ENCODE data around the gene FAM163B.

The FAM163B gene

GRCh38 chr9:133575186-133576030 lies 33.8 kb downstream of the FAM163B start:
- Histone ChIP-seq H3K27me3 (replicated peaks; ENCODE audit: control insufficient read depth, insufficient read depth, low read length) (no peaks in the 10 kb centered on the region; the same call in 1 of the 2 replicates), H3K36me3 (ENCODE audit: control insufficient read depth, insufficient read depth, low read length) (no peaks in the 10 kb centered on the region)

GRCh38 chr9:133574771-133575170 lies 34.4 kb downstream of the FAM163B start:
- TF ChIP-seq CTCF (IDR thresholded peaks at IDR 0.05; ENCODE audit: insufficient read depth, low read length, poor library complexity, severe bottlenecking) = no peak
- no peak for DNase-seq (ENCODE audit: extremely low read depth, insufficient read length)
- no peak overlapping the region for H3K4me3 ChIP-seq (replicated peaks; ENCODE audit: low read depth, low read length)
- no peaks in the 10 kb centered on the region for H3K36me3 ChIP-seq (ENCODE audit: control insufficient read depth, insufficient read depth, low read length)
- no peaks in the 10 kb centered on the region; the same call in 1 of the 2 replicates for H3K27me3 ChIP-seq (replicated peaks; ENCODE audit: control insufficient read depth, insufficient read depth, low read length)

More at GRCh38 chr9:133575186-133576030, 33.8 kb downstream of the FAM163B start:
- no peak for TF ChIP-seq CTCF (IDR thresholded peaks at IDR 0.05; ENCODE audit: insufficient read depth, low read length, poor library complexity, severe bottlenecking)
- H3K4me3 ChIP-seq (replicated peaks; ENCODE audit: low read depth, low read length) = no peak overlapping the region
- DNase-seq (ENCODE audit: extremely low read depth, insufficient read length) = no peak

- no peak for TF ChIP-seq CTCF (IDR thresholded peaks at IDR 0.05; ENCODE audit: insufficient read depth, low read length, poor library complexity, severe bottlenecking)
- Histone ChIP-seq H3K36me3 (ENCODE audit: control insufficient read depth, insufficient read depth, low read length) (no peaks in the 10 kb centered on the region), H3K27me3 (replicated peaks; ENCODE audit: control insufficient read depth, insufficient read depth, low read length) (no peaks in the 10 kb centered on the region; the same call in 1 of the 2 replicates), H3K4me3 (replicated peaks; ENCODE audit: low read depth, low read length) (no peak overlapping the region)
- no peak for DNase-seq (ENCODE audit: extremely low read depth, insufficient read length)
These were observed 35.2 kb downstream of the FAM163B start for GRCh38 chr9:133573791-133574515.

GRCh38 chr9:133572821-133573361 lies 36.3 kb downstream of the FAM163B start:
- Histone ChIP-seq H3K36me3 (ENCODE audit: control insufficient read depth, insufficient read depth, low read length) (no peaks in the 10 kb centered on the region), H3K27me3 (replicated peaks; ENCODE audit: control insufficient read depth, insufficient read depth, low read length) (no peaks in the 10 kb centered on the region; the same call in 1 of the 2 replicates), H3K4me3 (replicated peaks; ENCODE audit: low read depth, low read length) (no peak overlapping the region)
- no peak for DNase-seq (ENCODE audit: extremely low read depth, insufficient read length)
- TF ChIP-seq CTCF (IDR thresholded peaks at IDR 0.05; ENCODE audit: insufficient read depth, low read length, poor library complexity, severe bottlenecking) = no peak

GRCh38 chr9:133571896-133572595 lies 37.1 kb downstream of the FAM163B start:
- TF ChIP-seq CTCF (IDR thresholded peaks at IDR 0.05; ENCODE audit: insufficient read depth, low read length, poor library complexity, severe bottlenecking) = no peak
- Histone ChIP-seq H3K4me3 (replicated peaks; ENCODE audit: low read depth, low read length) (no peak overlapping the region), H3K27me3 (replicated peaks; ENCODE audit: control insufficient read depth, insufficient read depth, low read length) (no peaks in the 10 kb centered on the region; the same call in 1 of the 2 replicates), H3K36me3 (ENCODE audit: control insufficient read depth, insufficient read depth, low read length) (no peaks in the 10 kb centered on the region)
- DNase-seq (ENCODE audit: extremely low read depth, insufficient read length) = no peak
